ENCODE data around the gene RIMKLA. TPM values are rescaled to one million over a fixed set of nuclear protein-coding genes. Genes with fewer than 3 reads are reported as not detected.
A peak's percentile ranks its signal among the peaks of the same experiment; 100 is the strongest.

RIMKLA gene
- total RNA-seq, 1 experiment from 2014 or later, result 8.3 TPM

DNA sequence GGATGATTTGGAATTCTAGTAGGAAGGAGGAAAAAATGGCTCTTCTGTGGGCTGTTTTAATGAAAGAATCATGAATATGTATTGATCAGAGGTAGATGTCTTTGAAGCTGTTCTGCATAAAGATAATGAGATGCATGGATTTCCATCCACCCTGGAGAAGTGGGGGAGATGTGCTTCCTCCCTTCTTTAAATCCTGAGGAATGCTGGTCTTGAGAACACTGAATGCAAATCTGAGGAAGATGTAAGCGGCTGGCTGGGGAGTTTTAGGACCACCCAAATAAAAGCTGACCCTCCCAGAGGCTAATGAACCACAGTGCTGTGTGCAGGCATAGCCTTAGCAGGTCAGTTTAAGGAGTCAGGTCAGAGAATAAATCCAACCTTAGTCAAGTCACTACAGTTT is 37.9 kb downstream of the RIMKLA start:
- Mint-ChIP-seq H3K27me3 (ENCODE audit: low read depth) (no peaks in the 10 kb centered on the region), H3K4me1 (peaks cover 40% of the 10 kb centered on the region), H3K4me3 (peak overlapping the region; percentile 25; the same call in 1 of the 2 replicates), H3K27ac (peak overlapping the region; percentile 96), H3K36me3 (peaks cover 14% of the 10 kb centered on the region), H3K9me3 (no peaks in the 10 kb centered on the region)
- peak; percentile 17; the same call in 1 of the 2 replicates for ATAC-seq
- no peak for TF ChIP-seq NFYB (CRISPR knock-in tag; conservative IDR thresholded peaks at IDR 0.05; ENCODE audit: low read depth)
- TF ChIP-seq, protein P1, sequence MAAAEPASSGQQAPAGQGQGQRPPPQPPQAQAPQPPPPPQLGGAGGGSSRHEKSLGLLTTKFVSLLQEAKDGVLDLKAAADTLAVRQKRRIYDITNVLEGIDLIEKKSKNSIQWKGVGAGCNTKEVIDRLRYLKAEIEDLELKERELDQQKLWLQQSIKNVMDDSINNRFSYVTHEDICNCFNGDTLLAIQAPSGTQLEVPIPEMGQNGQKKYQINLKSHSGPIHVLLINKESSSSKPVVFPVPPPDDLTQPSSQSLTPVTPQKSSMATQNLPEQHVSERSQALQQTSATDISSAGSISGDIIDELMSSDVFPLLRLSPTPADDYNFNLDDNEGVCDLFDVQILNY (CRISPR knock-in tag; IDR thresholded peaks at IDR 0.05), result no peak
- TF ChIP-seq, protein P2, sequence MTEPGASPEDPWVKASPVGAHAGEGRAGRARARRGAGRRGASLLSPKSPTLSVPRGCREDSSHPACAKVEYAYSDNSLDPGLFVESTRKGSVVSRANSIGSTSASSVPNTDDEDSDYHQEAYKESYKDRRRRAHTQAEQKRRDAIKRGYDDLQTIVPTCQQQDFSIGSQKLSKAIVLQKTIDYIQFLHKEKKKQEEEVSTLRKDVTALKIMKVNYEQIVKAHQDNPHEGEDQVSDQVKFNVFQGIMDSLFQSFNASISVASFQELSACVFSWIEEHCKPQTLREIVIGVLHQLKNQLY (CRISPR knock-in tag; IDR thresholded peaks at IDR 0.05), result no peak
- POLR2A ChIA-PET, result no interaction called here
- DNase-seq (ENCODE audit: low spot score), result no peak
- CTCF ChIA-PET, result interaction anchor here (0.5 to 1.4 kb wide), 4 partner anchors 8 to 1058 kb away, joined by 3 to 5 read pairs (median 4); partner anchors contain the start of gene FOXO6

DNA sequence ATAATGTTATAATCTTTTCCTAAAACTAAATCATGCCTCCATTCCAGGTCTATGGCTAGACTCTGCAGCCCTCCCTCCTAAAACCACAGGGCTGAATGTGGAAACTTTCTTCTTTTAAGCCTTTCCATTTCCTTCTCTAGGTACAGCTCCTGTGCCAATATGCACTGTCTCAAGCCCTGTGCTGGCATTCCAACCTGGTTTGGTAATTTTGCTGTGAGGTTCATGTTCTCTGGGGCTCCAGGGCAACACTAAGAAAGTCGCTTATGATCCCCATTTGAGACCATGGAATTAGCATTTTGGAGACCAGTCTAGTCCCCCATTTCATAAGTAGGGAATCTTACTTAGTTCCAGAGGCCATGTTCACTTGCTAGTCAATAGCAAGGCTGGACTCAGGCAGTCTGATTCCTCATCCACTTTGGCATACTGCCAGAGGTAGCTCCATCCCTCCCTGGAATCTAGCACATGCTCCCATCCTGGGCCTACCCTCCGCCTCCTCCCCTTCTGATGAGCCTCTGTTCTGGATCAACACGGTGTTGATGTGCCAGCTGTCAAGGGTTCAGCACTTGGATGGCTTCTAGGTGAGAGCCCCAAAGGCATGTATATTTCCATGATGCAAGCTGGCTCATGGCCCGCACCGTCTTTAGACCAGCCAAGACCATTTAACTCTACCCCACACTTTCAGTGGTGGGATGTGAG is 38.7 kb downstream of the RIMKLA start:
- CTCF ChIA-PET, result interaction anchor here (0.6 kb wide), 1 partner anchor 273 kb away, joined by 3 read pairs; no protein-coding TSS in a partner anchor
- POLR2A ChIA-PET, result no interaction called here
- no peak for DNase-seq (ENCODE audit: low spot score)
- Mint-ChIP-seq H3K4me3 (no peak overlapping the region), H3K4me1 (peaks cover 40% of the 10 kb centered on the region), H3K27ac (no peak overlapping the region; the same call in 1 of the 2 replicates), H3K36me3 (peaks cover 11% of the 10 kb centered on the region), H3K9me3 (no peaks in the 10 kb centered on the region), H3K27me3 (ENCODE audit: low read depth) (no peaks in the 10 kb centered on the region)
- ATAC-seq, result no peak
- TF ChIP-seq RORB (CRISPR knock-in tag; IDR thresholded peaks at IDR 0.05), result no peak
- no peak for TF ChIP-seq OVOL2 (CRISPR knock-in tag; IDR thresholded peaks at IDR 0.05; ENCODE audit: borderline replicate concordance)
- TF ChIP-seq, protein P3, sequence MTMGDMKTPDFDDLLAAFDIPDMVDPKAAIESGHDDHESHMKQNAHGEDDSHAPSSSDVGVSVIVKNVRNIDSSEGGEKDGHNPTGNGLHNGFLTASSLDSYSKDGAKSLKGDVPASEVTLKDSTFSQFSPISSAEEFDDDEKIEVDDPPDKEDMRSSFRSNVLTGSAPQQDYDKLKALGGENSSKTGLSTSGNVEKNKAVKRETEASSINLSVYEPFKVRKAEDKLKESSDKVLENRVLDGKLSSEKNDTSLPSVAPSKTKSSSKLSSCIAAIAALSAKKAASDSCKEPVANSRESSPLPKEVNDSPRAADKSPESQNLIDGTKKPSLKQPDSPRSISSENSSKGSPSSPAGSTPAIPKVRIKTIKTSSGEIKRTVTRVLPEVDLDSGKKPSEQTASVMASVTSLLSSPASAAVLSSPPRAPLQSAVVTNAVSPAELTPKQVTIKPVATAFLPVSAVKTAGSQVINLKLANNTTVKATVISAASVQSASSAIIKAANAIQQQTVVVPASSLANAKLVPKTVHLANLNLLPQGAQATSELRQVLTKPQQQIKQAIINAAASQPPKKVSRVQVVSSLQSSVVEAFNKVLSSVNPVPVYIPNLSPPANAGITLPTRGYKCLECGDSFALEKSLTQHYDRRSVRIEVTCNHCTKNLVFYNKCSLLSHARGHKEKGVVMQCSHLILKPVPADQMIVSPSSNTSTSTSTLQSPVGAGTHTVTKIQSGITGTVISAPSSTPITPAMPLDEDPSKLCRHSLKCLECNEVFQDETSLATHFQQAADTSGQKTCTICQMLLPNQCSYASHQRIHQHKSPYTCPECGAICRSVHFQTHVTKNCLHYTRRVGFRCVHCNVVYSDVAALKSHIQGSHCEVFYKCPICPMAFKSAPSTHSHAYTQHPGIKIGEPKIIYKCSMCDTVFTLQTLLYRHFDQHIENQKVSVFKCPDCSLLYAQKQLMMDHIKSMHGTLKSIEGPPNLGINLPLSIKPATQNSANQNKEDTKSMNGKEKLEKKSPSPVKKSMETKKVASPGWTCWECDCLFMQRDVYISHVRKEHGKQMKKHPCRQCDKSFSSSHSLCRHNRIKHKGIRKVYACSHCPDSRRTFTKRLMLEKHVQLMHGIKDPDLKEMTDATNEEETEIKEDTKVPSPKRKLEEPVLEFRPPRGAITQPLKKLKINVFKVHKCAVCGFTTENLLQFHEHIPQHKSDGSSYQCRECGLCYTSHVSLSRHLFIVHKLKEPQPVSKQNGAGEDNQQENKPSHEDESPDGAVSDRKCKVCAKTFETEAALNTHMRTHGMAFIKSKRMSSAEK (CRISPR knock-in tag; IDR thresholded peaks at IDR 0.05; ENCODE audit: borderline replicate concordance), result no peak
- TF ChIP-seq ZNF423 (CRISPR knock-in tag; IDR thresholded peaks at IDR 0.05), result no peak
- TF ChIP-seq ZNF219 (CRISPR knock-in tag; IDR thresholded peaks at IDR 0.05; ENCODE audit: borderline replicate concordance), result no peak
- TF ChIP-seq, protein P4, sequence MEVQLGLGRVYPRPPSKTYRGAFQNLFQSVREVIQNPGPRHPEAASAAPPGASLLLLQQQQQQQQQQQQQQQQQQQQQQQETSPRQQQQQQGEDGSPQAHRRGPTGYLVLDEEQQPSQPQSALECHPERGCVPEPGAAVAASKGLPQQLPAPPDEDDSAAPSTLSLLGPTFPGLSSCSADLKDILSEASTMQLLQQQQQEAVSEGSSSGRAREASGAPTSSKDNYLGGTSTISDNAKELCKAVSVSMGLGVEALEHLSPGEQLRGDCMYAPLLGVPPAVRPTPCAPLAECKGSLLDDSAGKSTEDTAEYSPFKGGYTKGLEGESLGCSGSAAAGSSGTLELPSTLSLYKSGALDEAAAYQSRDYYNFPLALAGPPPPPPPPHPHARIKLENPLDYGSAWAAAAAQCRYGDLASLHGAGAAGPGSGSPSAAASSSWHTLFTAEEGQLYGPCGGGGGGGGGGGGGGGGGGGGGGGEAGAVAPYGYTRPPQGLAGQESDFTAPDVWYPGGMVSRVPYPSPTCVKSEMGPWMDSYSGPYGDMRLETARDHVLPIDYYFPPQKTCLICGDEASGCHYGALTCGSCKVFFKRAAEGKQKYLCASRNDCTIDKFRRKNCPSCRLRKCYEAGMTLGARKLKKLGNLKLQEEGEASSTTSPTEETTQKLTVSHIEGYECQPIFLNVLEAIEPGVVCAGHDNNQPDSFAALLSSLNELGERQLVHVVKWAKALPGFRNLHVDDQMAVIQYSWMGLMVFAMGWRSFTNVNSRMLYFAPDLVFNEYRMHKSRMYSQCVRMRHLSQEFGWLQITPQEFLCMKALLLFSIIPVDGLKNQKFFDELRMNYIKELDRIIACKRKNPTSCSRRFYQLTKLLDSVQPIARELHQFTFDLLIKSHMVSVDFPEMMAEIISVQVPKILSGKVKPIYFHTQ (CRISPR knock-in tag; IDR thresholded peaks at IDR 0.05), result no peak
- TF ChIP-seq, protein P5, sequence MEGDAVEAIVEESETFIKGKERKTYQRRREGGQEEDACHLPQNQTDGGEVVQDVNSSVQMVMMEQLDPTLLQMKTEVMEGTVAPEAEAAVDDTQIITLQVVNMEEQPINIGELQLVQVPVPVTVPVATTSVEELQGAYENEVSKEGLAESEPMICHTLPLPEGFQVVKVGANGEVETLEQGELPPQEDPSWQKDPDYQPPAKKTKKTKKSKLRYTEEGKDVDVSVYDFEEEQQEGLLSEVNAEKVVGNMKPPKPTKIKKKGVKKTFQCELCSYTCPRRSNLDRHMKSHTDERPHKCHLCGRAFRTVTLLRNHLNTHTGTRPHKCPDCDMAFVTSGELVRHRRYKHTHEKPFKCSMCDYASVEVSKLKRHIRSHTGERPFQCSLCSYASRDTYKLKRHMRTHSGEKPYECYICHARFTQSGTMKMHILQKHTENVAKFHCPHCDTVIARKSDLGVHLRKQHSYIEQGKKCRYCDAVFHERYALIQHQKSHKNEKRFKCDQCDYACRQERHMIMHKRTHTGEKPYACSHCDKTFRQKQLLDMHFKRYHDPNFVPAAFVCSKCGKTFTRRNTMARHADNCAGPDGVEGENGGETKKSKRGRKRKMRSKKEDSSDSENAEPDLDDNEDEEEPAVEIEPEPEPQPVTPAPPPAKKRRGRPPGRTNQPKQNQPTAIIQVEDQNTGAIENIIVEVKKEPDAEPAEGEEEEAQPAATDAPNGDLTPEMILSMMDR (IDR thresholded peaks at IDR 0.05), result no peak
- no peak for TF ChIP-seq GTF2I (CRISPR knock-in tag; conservative IDR thresholded peaks at IDR 0.05)
- no peak for TF ChIP-seq FOXP1 (CRISPR knock-in tag; IDR thresholded peaks at IDR 0.05; ENCODE audit: borderline replicate concordance)
- TF ChIP-seq, protein P6, sequence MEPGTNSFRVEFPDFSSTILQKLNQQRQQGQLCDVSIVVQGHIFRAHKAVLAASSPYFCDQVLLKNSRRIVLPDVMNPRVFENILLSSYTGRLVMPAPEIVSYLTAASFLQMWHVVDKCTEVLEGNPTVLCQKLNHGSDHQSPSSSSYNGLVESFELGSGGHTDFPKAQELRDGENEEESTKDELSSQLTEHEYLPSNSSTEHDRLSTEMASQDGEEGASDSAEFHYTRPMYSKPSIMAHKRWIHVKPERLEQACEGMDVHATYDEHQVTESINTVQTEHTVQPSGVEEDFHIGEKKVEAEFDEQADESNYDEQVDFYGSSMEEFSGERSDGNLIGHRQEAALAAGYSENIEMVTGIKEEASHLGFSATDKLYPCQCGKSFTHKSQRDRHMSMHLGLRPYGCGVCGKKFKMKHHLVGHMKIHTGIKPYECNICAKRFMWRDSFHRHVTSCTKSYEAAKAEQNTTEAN (CRISPR knock-in tag; IDR thresholded peaks at IDR 0.05), result no peak
- TF ChIP-seq SOX15 (CRISPR knock-in tag; IDR thresholded peaks at IDR 0.05), result no peak
- no peak for TF ChIP-seq ZNF138 (CRISPR knock-in tag; conservative IDR thresholded peaks at IDR 0.05)
- no peak for TF ChIP-seq ZNF121 (CRISPR knock-in tag; IDR thresholded peaks at IDR 0.05)
- no peak for TF ChIP-seq ZNF671 (CRISPR knock-in tag; IDR thresholded peaks at IDR 0.05)
- no peak for TF ChIP-seq CREM (CRISPR knock-in tag; IDR thresholded peaks at IDR 0.05)
- TF ChIP-seq FOXJ3 (CRISPR knock-in tag; IDR thresholded peaks at IDR 0.05; ENCODE audit: borderline replicate concordance), result no peak
- TF ChIP-seq MXD4 (CRISPR knock-in tag; IDR thresholded peaks at IDR 0.05; ENCODE audit: borderline replicate concordance), result no peak
- TF ChIP-seq, protein P7, sequence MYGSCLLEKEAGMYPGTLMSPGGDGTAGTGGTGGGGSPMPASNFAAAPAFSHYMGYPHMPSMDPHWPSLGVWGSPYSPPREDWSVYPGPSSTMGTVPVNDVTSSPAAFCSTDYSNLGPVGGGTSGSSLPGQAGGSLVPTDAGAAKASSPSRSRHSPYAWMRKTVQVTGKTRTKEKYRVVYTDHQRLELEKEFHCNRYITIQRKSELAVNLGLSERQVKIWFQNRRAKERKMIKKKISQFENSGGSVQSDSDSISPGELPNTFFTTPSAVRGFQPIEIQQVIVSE (CRISPR knock-in tag; IDR thresholded peaks at IDR 0.05; ENCODE audit: borderline replicate concordance), result no peak
- TF ChIP-seq ETV6 (CRISPR knock-in tag; IDR thresholded peaks at IDR 0.05), result no peak

All from WTC11 (cell line).